Activated gamma-delta T cell treated with anti-CD3 and anti-CD28 coated beads, Interleukin-2, amount 50 U/mL, for 16 hours (primary cell): ENCODE measurements around the gene ANP32A.

Experiments
- DNase-seq: peaks from one replicate; pipeline ENCODE4 v3.0.0-alpha.2; 2020; ENCODE audit warnings: low read depth

The ANP32A gene

GRCh38 chr15:68743256-68743655 is 77.4 kb downstream of the ANP32A start:
- DNase-seq = no peak

- DNase-seq = no peak
These were observed 81.2 kb downstream of the ANP32A start for GRCh38 chr15:68739390-68740080.

- no peak for DNase-seq
These were observed 85.1 kb downstream of the ANP32A start for GRCh38 chr15:68735610-68736009.

- DNase-seq = no peak
These were observed 85.8 kb downstream of the ANP32A start for GRCh38 chr15:68734881-68735280.

GRCh38 chr15:68734352-68734751 is 86.3 kb downstream of the ANP32A start:
- DNase-seq = no peak

- no peak for DNase-seq
These were observed 87.0 kb downstream of the ANP32A start for GRCh38 chr15:68733666-68734065.

- no peak for DNase-seq
These were observed 88.2 kb downstream of the ANP32A start for GRCh38 chr15:68732451-68732850.

- DNase-seq = no peak
These were observed 89.5 kb downstream of the ANP32A start for GRCh38 chr15:68730976-68731897.

- DNase-seq = no peak
These were observed 90.2 kb downstream of the ANP32A start for GRCh38 chr15:68730471-68730919.

- no peak for DNase-seq
These were observed 90.8 kb downstream of the ANP32A start for GRCh38 chr15:68729789-68730411.
